PC-9 (cell line): ENCODE measurements around the gene TRPM7. TPM values are rescaled to one million over a fixed set of nuclear protein-coding genes. Genes with fewer than 3 reads are reported as not detected.

ENCODE experiments used
- BruUV-seq: library from RNA; stranded (reverse); fragments of 400-500 nt; replicated peaks from 2 replicates; lab custom pipeline; 2021; lab: Mats Ljungman, UMichigan
- CTCF ChIA-PET: fragments of 300-600 bp; sonication (Branson Sonifier 250); formaldehyde crosslinking; loops from one replicate; lab custom pipeline; 2022; ENCODE audit warnings: antibody characterized with exemption; lab: Charles Lee
- POLR2A ChIA-PET: fragments of 300-600 bp; sonication (Branson Sonifier 250); formaldehyde crosslinking; loops from one replicate; lab custom pipeline; 2022; ENCODE audit warnings: antibody characterized with exemption; ENCODE audit not compliant: unreplicated experiment; lab: Charles Lee
- DNase-seq, 2 experiments: peaks; one replicate each; pipeline versions ENCODE4 v3.0.0 to v3.0.0-alpha.2; 2015 to 2022; ENCODE audit warnings: mixed read lengths in 1 of 2
- H2AFZ ChIP-seq: fragments of 200-600 bp; sonication (generic); 2 replicates; pipeline ENCODE4 v1.8.1; 2017; ENCODE audit warnings: antibody characterized with exemption
- H3F3A ChIP-seq: fragments of 200-600 bp; sonication (generic); 2 replicates; pipeline ENCODE4 v1.8.1; 2017; ENCODE audit warnings: antibody characterized with exemption, mild to moderate bottlenecking, low read depth; ENCODE audit not compliant: insufficient read depth
- H3K27ac ChIP-seq: fragments of 200-600 bp; sonication (generic); 2 replicates; pipeline ENCODE4 v1.6.1; 2016; ENCODE audit warnings: mixed run types
- H3K27me3 ChIP-seq: fragments of 200-600 bp; sonication (generic); 2 replicates; pipeline ENCODE4 v1.6.1; 2016; ENCODE audit warnings: low read depth, mixed run types; ENCODE audit not compliant: insufficient read depth
- H3K36me3 ChIP-seq: fragments of 200-600 bp; sonication (generic); 2 replicates; pipeline ENCODE4 v1.6.1; 2016; ENCODE audit warnings: low read depth, mixed run types
- H3K4me1 ChIP-seq: fragments of 200-600 bp; sonication (generic); replicated peaks from 2 replicates; pipeline ENCODE4 v1.6.1; 2016; ENCODE audit warnings: mixed run types; ENCODE audit not compliant: insufficient read depth
- H3K4me2 ChIP-seq: fragments of 200-600 bp; sonication (generic); 2 replicates; pipeline ENCODE4 v1.6.1; 2017; ENCODE audit warnings: mixed run types
- H3K4me3 ChIP-seq: fragments of 200-600 bp; sonication (generic); 2 replicates; pipeline ENCODE4 v1.6.1; 2016; ENCODE audit warnings: mixed run types
- H3K79me2 ChIP-seq: fragments of 200-600 bp; sonication (generic); 2 replicates; pipeline ENCODE4 v1.6.1; 2017; ENCODE audit warnings: low read depth, mixed run types
- H3K9me2 ChIP-seq: fragments of 200-600 bp; sonication (generic); 2 replicates; pipeline ENCODE4 v1.8.1; 2017; ENCODE audit warnings: mild to moderate bottlenecking; ENCODE audit not compliant: insufficient read depth
- H3K9me3 ChIP-seq: fragments of 200-600 bp; sonication (generic); 2 replicates; pipeline ENCODE4 v1.8.1; 2016; ENCODE audit warnings: low read depth; ENCODE audit not compliant: insufficient read depth
- H4K20me1 ChIP-seq: fragments of 200-600 bp; sonication (generic); 2 replicates; pipeline ENCODE4 v1.8.1; 2017; ENCODE audit not compliant: insufficient read depth
- CTCF ChIP-seq: fragments of 200-600 bp; sonication (generic); conservative IDR thresholded peaks from 2 replicates; pipeline ENCODE4 v1.6.1; 2017; ENCODE audit warnings: mixed run types, antibody characterized with exemption, mild to moderate bottlenecking, moderate library complexity
- EZH2 ChIP-seq: fragments of 200-600 bp; sonication (generic); IDR thresholded peaks from 2 replicates; pipeline ENCODE4 v1.8.0; 2017; ENCODE audit warnings: antibody characterized with exemption, low read depth
- intact Hi-C: fragments of 100-400 bp; cut with micrococcal nuclease; formaldehyde crosslinking; loops from one replicate; pipeline ENCODE4 v1.10.0; 2022; ENCODE audit not compliant: unreplicated experiment
- total RNA-seq: library from RNA; stranded (reverse); gene quantifications from 2 replicates; pipeline ENCODE4 v1.2.3, GENCODE V29; 2021

TRPM7 gene
- total RNA-seq, 1 experiment from 2014 or later, result 40.3 TPM

GRCh38 chr15:50670115-50670514 lies 16.5 kb downstream of the TRPM7 start:
- Histone ChIP-seq H3F3A (no peaks in the 10 kb centered on the region), H2AFZ (no peak overlapping the region), H3K4me1 (no peaks in the 10 kb centered on the region), H3K9me2 (no peaks in the 10 kb centered on the region), H3K4me3 (no peak overlapping the region), H3K4me2 (no peak overlapping the region), H3K79me2 (peaks cover 12% of the 10 kb centered on the region), H4K20me1 (no peaks in the 10 kb centered on the region; the same call in 1 of the 2 replicates), H3K9me3 (no peaks in the 10 kb centered on the region), H3K36me3 (no peaks in the 10 kb centered on the region), H3K27ac (no peak overlapping the region), H3K27me3 (no peaks in the 10 kb centered on the region)
- ChIA-PET POLR2A (no interaction called here), CTCF (no interaction called here)
- no peak for DNase-seq
- TF ChIP-seq EZH2, result no peak
- TF ChIP-seq CTCF, result no peak
- no TSS peak for BruUV-seq
- intact Hi-C loops, result no loop called here

GRCh38 chr15:50669611-50670010 lies 17.0 kb downstream of the TRPM7 start:
- Histone ChIP-seq H3K9me2 (no peaks in the 10 kb centered on the region), H3K79me2 (peaks cover 7% of the 10 kb centered on the region; the same call in 1 of the 2 replicates), H3K4me1 (no peaks in the 10 kb centered on the region), H3K4me3 (no peak overlapping the region), H3K36me3 (no peaks in the 10 kb centered on the region), H3F3A (no peaks in the 10 kb centered on the region), H4K20me1 (no peaks in the 10 kb centered on the region), H2AFZ (no peak overlapping the region), H3K9me3 (no peaks in the 10 kb centered on the region), H3K27ac (no peak overlapping the region), H3K27me3 (no peaks in the 10 kb centered on the region), H3K4me2 (no peak overlapping the region)
- no TSS peak for BruUV-seq
- intact Hi-C loops, result no loop called here
- ChIA-PET CTCF (no interaction called here), POLR2A (no interaction called here)
- DNase-seq, result no peak
- no peak for TF ChIP-seq CTCF
- TF ChIP-seq EZH2, result no peak

- BruUV-seq, result no TSS peak
- CTCF ChIA-PET, result no interaction called here
- peaks cover under 1% of the 10 kb centered on the region; the same call in 1 of the 2 replicates for H3K79me2 ChIP-seq
These were observed 20.7 kb downstream of the TRPM7 start for GRCh38 chr15:50665938-50666337.

More at GRCh38 chr15:50665938-50666337, 20.7 kb downstream of the TRPM7 start:
- Histone ChIP-seq H3K4me2 (no peak overlapping the region), H3K4me3 (no peak overlapping the region), H3K27ac (no peak overlapping the region), H4K20me1 (no peaks in the 10 kb centered on the region), H2AFZ (no peak overlapping the region), H3K4me1 (no peaks in the 10 kb centered on the region), H3K27me3 (no peaks in the 10 kb centered on the region), H3F3A (no peaks in the 10 kb centered on the region), H3K9me2 (no peaks in the 10 kb centered on the region), H3K36me3 (no peaks in the 10 kb centered on the region), H3K9me3 (no peaks in the 10 kb centered on the region)
- no peak for DNase-seq
- TF ChIP-seq EZH2 (no peak), CTCF (no peak)
- intact Hi-C loops, result no loop called here
- POLR2A ChIA-PET, result no interaction called here
